HG03442 (cell line): ENCODE measurements around the gene FAM234A.
"Not testable (repeated sequence)": the region's sequence is repeated elsewhere in the genome, so short reads cannot be mapped to it uniquely, and the experiment has no call there.

Experiments
- ATAC-seq: cut with Tn5 transposase; IDR thresholded peaks from one replicate; pipeline ENCODE4 v1.9.1; 2021; ENCODE audit warnings: mild to moderate bottlenecking, moderate library complexity; ENCODE audit not compliant: unreplicated experiment

The FAM234A gene

GRCh38 chr16:229731-230281 is 4.8 kb upstream of the FAM234A start:
- no peak for ATAC-seq

- ATAC-seq: not testable (repeated sequence)
These were observed 4.3 kb upstream of the FAM234A start for GRCh38 chr16:230351-230750.

GRCh38 chr16:230949-231348 is 3.7 kb upstream of the FAM234A start:
- ATAC-seq: no peak

DNA sequence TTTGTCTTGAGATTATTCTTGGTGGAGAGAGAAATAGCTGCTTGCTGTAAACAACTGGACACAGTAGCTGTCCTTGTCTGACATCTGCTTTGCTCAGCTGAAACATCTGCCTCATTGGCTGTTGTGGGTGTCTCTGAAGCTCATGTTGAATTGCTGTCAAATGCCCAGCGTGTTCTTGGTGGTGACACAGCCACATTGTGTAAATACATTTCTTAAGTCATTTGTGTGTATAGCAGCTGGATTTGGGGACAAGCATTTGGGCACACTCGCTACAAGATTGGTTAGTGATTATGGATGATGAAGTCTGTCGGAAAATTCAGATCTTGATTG is 5.3 kb downstream of the FAM234A start:
- ATAC-seq: no peak

- ATAC-seq: no peak
These were observed 5.9 kb downstream of the FAM234A start for GRCh38 chr16:240559-240958.

- no peak for ATAC-seq
These were observed 7.7 kb downstream of the FAM234A start for GRCh38 chr16:242281-242680.

DNA sequence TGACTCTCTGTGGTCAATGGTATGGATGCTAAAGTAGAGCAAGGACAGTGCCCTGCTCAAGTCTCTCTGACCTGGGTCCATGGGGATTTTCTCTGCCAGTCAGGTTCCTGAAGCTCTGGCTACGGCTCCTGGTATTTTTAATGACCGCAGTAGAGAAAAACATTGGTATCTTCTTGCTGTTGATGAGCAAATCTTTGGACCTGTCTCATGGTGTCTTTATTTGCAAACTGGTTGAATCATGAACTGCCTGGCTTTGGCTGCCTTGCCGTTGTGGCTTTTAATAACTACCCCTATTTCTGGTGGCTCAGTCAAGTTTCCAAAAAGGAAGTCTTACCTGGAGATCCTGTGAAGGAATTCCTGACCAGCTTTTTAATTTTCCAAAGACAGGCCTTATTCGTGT is 8.7 kb downstream of the FAM234A start:
- no peak for ATAC-seq

DNA sequence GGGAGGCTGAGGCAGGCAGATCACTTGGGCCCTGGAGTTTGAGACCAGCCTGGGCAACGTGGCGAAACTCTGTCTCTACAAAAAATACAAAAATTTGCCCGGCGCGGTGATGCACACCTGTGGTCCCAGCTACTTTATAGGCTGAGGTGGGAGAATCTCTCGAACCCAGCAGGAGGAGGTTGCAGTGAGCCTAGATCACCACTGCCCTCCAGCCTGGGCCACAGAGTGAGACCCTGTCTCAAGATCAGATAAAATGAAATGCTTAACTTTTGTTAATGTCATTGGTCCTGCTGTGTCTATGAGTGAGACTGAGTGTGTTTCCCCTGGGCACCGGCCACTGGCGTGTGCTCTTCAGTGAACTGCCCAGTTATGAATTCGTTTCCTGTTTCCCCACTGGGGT is 10.5 kb downstream of the FAM234A start:
- ATAC-seq: no peak

- ATAC-seq: no peak
These were observed 12.4 kb downstream of the FAM234A start for GRCh38 chr16:247027-247426.

DNA sequence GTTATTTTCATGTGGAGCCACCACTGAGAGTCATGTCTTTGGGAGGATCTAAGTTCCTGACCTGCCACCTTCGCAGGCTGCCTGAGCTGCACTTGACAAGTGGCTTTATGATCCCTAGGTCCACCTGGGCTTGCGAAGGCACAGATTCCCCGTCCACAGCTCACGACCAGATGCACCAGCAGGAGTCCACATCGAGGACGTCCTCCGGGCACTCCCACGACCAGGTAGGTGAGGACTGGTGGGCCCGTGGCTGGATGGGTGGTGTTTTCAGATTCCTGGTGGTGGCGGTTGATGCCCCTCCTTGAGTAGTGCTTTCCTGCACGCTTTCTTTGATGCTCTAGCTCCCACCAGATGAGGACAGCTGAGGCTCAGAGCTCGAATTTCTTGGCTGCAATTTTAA is 14.8 kb downstream of the FAM234A start:
- ATAC-seq: no peak

DNA sequence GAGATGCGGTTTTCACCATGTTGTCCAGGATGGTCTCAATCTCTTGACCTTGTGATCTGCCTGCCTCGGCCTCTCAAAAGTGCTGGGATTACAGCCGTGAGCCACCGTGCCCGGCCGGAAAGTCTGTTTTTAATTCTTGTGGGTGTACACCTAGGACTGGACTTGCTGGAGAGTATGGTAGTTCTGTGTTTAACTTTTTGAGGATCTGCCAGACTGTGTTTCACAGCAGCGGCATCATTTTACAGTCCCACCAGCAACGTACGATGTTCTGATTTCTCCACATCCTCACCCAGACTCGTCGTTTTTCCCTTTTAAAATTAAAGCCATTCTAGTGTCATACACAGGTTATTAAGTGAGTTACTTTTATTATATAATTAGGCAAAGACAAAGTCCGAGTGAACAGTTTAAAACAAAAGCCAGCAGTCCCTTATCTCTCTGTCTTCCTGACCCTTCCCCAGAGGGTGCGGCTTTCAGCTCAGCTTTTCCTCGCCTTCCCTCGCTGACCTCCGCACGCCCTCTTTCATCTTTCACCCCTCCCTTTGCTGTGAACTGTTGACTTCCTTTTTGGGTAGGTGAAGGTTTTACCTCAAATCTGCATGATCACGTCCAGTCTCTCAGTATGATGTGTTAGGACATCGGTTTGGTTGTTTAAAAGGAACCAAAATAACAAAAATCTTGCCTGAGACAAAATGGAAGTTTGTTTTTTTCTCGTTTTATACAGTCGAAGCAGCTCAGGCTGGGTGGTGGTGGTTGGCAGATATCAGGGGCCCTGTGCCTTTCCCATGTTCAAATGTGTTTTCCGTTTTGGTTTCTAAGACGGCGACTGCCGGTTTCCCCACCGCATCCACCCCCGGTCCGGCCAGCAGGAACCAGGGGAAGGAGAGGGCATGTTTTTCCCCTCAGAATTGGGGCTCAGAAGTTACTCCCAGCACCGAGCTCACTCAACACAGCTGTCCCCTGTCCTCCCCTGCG is 18.0 kb downstream of the FAM234A start:
- ATAC-seq: no peak

DNA sequence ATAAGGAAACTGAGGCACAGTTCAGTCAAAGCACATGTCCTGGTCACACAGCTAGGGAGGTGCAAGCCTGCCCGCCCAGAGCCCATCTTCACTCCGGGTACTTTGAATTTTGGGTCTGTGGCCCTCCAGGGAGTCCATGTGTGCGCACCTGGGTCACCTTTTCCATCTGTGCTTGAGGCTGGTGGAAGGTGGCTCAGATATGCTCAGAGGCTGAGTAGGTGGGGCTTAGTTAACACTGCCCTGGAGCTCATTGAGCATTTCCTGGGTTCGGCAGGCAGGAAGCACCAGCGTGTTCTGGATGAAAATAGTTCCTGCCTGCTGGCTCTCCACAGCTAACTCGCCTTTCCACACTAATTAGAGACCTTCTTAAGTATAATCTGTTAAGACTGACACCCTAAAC is 19.2 kb downstream of the FAM234A start:
- ATAC-seq: no peak

DNA sequence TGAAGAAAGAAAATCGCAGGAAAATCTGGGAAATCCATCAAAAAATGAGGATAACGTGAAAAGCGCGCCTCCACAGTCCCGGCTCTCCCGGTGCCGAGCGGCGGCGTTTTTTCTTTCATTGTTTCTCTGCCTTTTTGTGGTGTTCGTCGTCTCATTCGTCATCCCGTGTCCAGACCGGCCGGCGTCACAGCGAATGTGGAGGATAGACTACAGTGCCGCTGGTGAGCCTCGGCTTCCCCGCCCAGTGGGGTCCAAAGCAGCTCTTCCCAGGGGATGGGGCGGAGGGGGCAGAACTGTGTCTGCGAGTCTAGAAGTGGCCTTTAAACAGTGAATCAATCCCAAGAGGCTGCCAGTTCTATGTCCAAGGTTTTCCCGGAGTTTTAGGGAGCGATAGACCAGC is 19.8 kb downstream of the FAM234A start:
- ATAC-seq: no peak

DNA sequence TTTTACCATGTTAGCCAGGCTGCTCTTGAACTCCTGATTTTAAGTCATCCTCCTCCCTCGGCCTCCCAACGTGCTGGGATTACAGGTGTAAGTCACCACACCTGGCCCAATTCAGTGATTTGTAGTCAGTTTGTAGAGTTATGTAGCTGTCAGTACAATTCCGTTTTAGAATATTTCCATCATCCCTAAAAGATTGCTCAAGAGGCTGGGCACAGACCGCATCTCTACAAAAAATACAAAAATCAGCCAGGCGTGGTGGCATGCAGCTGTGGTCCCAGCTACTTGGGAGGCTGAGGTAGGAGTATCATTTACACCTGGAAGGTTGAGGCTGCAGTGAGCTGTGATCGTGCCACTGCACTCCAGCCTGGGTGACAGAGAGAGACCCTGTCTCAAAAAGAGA is 20.6 kb downstream of the FAM234A start:
- no peak for ATAC-seq

DNA sequence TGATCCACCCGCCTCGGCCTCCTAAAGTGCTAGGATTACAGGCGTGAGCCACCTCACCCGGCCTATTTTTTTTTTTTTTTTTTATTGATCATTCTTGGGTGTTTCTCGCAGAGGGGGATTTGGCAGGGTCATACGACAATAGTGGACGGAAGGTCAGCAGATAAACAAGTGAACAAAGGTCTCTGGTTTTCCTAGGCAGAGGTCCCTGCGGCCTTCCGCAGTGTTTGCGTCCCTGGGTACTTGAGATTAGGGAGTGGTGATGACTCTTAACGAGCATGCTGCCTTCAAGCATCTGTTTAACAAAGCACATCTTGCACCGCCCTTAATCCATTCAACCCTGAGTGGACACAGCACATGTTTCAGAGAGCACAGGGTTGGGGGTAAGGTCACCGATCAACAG is 23.5 kb downstream of the FAM234A start:
- not testable (repeated sequence) for ATAC-seq

DNA sequence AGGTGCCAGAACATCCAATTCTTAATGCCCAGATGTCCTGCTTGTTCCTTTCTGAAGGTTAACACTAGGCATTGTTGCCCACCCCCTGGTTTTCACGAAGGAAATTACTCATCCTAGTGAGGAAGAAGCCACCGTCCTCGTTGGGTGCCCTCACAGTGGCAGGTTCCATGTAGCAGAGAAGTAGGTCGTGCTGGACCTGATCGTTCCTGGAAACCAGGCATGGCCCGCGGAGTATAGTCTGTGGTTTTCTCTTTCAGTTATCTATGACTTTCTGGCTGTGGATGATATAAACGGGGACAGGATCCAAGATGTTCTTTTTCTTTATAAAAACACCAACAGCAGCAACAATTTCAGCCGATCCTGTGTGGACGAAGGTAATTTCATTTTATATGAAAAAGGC is 24.6 kb downstream of the FAM234A start:
- ATAC-seq: no peak

DNA sequence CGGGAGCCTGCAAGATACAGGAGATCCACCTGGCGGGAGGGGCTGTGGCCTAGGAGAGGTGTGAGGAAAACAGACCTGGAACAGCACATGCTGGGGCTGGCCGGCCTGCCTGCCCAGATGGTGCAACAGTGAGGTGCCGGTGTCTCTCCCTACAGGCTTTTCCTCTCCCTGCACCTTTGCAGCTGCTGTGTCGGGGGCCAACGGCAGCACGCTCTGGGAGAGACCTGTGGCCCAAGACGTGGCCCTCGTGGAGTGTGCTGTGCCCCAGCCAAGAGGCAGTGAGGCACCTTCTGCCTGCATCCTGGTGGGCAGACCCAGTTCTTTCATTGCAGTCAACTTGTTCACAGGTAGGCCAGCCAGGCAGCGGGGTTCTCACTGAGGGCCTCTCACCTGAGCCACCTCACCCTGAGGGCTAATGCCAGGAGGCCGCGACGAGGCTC is 25.2 kb downstream of the FAM234A start:
- no peak for ATAC-seq

DNA sequence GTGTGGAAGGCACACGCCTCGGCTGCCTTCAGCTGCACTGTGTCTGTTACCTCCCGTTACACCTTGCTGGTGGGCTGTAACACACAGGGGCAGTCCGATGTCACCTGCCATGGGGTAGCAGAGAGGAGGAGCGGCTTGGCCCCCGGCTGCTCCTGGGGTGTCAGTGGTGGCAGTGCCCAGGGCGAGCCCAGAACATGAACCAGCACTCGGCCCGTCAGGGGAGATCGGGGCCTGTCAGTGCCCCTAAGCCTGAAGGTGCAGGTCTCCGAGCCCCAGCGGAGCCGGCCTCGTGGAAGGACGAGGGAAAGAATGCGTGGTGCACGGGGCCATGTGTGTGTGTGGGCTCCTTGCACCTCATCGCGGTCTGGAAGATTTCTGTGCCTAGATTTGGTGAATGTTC is 25.7 kb downstream of the FAM234A start:
- no peak for ATAC-seq

- no peak for ATAC-seq
These were observed 26.5 kb downstream of the FAM234A start for GRCh38 chr16:261031-261691.

GRCh38 chr16:262121-262745 is 27.6 kb downstream of the FAM234A start:
- ATAC-seq: no peak

DNA sequence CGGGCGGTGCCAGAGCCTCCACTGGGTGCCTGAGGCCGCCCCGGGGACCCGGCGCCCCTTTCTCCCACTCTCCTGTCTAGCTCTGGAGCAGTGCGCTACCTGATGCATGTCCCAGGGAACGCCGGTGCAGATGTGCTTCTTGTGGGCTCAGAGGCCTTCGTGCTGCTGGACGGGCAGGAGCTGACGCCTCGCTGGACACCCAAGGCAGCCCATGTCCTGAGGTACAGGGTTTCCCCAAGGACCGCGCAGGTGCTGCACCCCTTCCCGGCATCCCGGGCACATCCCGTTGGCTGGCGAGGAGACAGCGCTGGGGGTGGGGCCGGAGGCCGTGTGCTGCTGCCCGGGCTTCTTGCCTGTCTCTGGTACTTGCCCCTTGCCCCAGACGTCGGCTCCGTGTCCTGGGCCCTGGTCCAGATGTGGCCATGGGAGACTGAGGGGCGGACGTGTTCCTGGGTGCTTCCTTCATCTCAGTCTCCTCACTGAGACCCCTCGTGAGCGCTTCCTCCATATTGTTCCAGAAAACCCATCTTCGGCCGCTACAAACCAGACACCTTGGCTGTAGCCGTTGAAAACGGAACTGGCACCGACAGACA is 28.7 kb downstream of the FAM234A start:
- no peak for ATAC-seq
